Loucy (cell line): ENCODE results near the gene PDRG1.

Experiments used
- CTCF ChIP-seq: fragments of 200-600 bp; sonication (generic); conservative IDR thresholded peaks from 2 replicates; pipeline ENCODE4 v1.5.1; 2014; ENCODE audit warnings: mild to moderate bottlenecking, antibody characterized with exemption, low read length
- EZH2phosphoT487 ChIP-seq: fragments of 200-600 bp; IDR thresholded peaks from 2 replicates; pipeline ENCODE4 v1.6.1; 2018; ENCODE audit warnings: antibody characterized with exemption, mild to moderate bottlenecking, moderate library complexity, borderline replicate concordance

- TF ChIP-seq CTCF (no peak), EZH2phosphoT487 (no peak)
Observed at GRCh38 chr20:31927627-31928159, 24.2 kb downstream of the PDRG1 start.
